Non-pigmented ciliary epithelial cell (primary cell): Measurements from ENCODE around the gene ACACA.
A peak's percentile ranks its signal among the peaks of the same experiment; 100 is the strongest.
"Not testable (repeated sequence)": the region's sequence is repeated elsewhere in the genome, so short reads cannot be mapped to it uniquely, and the experiment has no call there.

Experiments used
- DNase-seq: peaks from one replicate; pipeline ENCODE4 v3.0.0-alpha.2; 2010; ENCODE audit warnings: low read depth

ACACA gene

DNA sequence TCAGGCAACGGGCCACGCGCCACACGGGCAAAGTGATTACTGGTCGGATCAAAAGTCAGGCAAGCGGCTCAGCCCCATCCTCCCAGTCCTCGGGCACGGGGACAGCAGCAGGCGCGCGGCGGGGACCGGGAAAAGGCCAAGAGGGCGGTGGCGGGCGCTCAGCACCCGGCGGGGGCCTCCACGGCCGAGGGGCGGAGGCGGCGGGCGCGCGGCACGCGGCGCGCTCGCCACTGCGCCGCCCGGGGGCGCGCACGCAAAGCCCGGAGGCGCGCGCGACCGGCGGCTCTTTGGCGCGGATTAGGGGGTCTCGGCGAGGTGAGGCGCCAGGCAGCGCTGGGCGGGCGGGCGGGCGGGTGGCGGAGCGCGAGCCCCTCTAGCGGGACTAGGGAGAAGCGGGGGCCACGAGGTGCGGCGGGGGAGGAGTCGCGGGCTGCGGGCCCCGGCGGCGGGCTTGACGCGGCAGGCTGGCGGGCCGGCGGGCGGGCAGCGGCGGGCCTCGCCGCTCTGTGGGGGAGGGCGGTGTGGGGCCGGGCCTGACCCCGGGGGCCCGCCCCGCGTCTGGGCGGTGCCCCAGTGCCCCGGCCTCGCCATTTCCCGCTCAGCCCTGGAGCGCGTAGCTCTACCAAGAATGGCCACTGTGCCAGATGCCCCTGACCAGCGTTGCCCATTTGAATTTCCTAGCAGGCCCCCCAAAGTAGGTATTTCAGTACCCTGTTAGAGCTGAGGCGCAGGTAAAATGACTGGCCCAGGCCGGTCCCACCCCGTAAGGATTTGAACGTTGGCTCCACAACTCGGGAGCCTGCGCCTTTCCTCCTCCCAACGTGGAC lies at the start of gene ACACA, which contains the start of gene TADA2A:
Gene ACACA (minus strand): TSS at position 202 of the 827 bp plus-strand sequence. CDS start 537 bp downstream, outside the sequence.
Gene TADA2A (plus strand): TSS at position 252 of the 827 bp plus-strand sequence. CDS start 4,480 bp downstream, outside the sequence.
- no peak for DNase-seq

GRCh38 chr17:37450112-37450511 lies 43.5 kb upstream of the ACACA start:
- DNase-seq: no peak

GRCh38 chr17:37447641-37448040 lies 41.0 kb upstream of the ACACA start:
- no peak for DNase-seq

- peak; percentile 35 for DNase-seq
These were observed 39.4 kb upstream of the ACACA start for GRCh38 chr17:37446027-37446426.

DNA sequence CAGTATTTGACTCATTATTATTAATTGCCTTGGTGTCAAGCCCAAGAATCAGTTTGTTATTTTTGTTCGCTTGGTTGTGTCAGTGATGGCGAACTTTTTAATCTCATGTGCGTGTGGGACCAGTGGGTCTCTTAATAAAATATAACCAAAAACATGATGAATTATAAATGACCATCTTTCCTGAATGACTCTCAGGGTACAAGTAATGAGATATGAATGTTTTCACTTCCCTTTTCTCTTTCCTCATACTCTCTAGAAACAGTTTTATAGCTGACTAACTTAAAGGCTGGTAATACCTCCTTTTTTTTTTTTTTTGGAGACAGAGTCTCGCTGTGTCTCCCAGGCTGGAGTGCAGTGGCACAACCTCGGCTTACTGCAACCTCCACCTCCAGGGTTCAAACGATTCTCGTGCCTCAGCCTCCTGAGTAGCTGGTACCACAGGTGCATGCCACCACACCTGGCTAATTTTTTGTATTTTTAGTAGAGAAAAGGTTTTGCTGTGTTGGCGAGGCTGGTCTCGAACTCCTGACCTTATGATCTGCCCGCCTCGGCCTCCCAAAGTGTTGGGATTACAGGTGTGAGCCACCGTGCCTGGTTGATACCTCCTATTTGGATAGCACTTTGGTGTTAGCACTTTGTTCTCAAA lies 34.9 kb upstream of the ACACA start:
- not testable (repeated sequence) for DNase-seq

DNA sequence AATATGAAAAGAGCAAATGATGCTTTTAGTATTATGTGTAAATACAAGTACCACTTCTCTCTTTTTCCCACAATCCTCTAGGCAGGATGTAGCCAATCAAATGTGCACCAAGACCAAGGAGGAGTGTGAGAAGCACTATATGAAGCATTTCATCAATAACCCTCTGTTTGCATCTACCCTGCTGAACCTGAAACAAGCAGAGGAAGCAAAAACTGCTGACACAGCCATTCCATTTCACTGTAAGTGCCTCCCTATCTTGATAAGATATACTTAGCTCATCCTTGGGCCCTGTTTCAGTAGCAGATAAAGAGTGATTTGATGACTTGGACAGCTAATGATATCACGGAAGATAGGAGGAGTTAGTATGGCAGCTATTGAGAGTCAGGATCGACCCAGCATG lies 33.8 kb upstream of the ACACA start:
- DNase-seq: no peak

GRCh38 chr17:37438141-37438540 lies 31.5 kb upstream of the ACACA start:
- no peak for DNase-seq

GRCh38 chr17:37432671-37433070 lies 26.0 kb upstream of the ACACA start:
- no peak for DNase-seq

GRCh38 chr17:37430051-37430627 lies 23.5 kb upstream of the ACACA start:
- DNase-seq: no peak

DNA sequence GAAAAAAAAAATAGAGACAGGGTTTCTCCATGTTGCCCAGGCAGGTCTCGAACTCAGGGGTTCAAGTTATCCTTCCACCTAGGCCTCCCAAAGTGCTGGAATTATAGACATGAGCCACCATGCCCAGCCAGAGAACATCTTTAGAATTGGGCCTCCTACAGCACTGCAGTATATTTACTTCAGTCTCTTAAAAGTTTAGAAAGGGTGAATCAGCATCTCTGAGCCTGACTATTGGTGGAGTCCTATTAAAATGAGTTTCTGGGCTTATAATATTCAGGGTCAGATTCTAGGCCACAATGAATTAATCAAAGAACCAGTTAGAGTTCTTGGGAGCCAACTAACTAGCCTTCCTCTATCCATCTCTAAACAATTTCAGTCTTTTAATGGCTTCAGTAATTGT lies 22.8 kb upstream of the ACACA start:
- no peak for DNase-seq

DNA sequence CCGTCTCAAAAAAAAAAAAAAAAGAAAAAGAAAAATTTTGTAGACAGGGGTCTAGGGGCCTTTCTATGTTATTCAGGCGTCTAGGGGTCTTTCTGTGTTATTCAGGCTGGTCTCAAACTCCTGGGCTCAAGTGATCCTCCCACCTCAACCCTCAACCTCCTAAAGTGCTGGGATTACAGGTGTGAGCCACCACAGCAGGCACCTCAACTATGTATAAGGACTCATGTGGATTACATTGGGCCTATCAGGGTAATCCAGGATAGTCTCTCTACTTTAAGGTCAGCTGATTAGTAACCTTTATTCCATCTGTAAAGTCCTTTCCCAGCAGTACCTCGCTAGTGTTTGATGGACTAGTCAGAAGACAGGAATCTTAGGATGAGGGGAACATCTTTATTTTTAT lies 22.4 kb upstream of the ACACA start:
- no peak for DNase-seq

DNA sequence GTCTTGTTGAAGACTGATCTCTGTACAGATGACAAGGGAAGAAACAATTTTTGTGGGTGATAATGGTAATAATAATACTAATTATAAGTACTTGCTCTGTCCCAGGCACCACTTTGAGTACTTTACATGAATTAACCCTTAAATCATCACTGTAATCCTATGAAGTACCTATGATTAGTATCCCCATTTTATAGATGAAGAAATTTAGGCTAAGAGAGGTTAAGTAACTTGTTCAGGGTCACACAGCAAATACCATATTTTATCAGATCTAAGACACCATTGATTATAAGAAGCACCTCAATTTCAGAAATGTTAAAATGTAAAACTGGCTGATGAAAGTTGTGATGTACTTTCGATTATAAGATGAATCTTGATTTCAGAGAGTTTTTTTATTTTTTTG lies 18.6 kb upstream of the ACACA start:
- no peak for DNase-seq

- no peak for DNase-seq
These were observed 16.5 kb upstream of the ACACA start for GRCh38 chr17:37422971-37423625.

GRCh38 chr17:37417852-37418251 lies 11.2 kb upstream of the ACACA start:
- DNase-seq: no peak

GRCh38 chr17:37413875-37414519 lies 7.4 kb upstream of the ACACA start:
- no peak for DNase-seq

GRCh38 chr17:37410357-37410756 lies 3.7 kb upstream of the ACACA start:
- no peak for DNase-seq

DNA sequence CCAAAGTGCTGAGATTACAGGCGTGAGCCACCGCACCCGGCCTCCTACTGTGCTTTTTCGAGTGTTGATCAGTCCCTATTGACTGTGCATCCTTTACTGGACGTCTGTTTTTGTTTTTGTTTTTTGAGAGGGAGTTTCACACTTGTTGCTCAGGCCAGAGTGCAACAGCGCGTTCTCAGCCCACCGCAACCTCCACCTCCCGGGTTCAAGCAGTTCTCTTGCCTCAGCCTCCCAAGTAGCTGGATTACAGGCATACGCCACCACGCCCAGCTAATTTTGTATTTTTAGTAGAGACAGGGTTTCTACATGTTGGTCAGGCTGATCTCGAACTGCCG lies 1.5 kb upstream of the ACACA start:
- not testable (repeated sequence) for DNase-seq

- no peak for DNase-seq
These were observed 541 bp downstream of the ACACA start for GRCh38 chr17:37405955-37406634.

DNA sequence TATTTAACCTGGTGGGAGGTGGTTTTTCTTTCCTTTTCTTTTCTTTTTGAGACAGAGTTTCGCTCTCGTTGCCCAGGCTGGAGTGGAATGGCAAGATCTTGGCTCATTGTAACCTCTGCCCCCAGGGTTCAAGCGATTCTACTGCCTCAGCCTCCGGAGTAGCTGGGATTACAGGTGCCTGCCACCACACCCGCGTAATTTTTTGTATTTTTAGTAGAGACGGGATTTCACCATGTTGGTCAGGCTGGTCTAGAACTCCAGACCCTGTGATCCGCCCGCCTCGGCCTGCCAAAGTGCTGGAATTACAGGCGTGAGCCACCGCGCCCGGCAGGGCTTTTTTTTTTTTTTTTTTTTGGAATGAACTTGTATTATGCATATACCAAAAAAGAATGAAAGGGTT lies 1.1 kb downstream of the ACACA start:
- not testable (repeated sequence) for DNase-seq

GRCh38 chr17:37400505-37400904 lies 6.1 kb downstream of the ACACA start:
- DNase-seq: no peak

DNA sequence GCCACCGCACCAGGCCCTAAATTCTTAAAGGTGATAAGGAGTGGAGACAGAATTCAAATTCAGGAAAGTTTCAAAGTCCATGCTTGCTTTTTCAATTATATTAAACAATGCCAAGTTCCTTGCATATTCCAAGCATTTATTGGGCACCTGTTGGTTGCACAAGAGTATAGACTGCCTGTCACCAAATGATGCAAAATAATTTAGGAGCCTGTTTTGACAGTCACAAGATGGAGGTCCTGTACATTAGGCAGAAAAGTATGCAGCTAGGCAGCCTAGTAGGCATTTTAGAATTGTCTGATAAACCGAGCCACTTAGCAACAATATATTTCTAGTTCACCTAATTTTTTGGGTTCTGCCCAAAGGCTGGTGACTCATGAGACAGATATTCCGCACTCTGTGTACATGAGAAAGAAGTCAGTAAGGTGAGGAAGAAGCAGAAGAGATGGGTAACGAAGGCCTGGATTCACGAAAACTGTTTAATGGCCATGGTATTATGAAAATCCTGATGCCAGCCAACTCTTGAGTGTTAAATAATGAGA lies 7.3 kb downstream of the ACACA start:
- DNase-seq: no peak
